IMR-90 (cell line): Measurements from ENCODE around the gene GNAZ.

Source experiments
- CEBPB ChIP-seq: IDR thresholded peaks from 2 replicates; pipeline ENCODE4 v1.6.1; 2012; ENCODE audit warnings: low read depth, low read length, improper control_type of control experiment
- MAFK ChIP-seq: IDR thresholded peaks from 2 replicates; pipeline ENCODE4 v1.6.1; 2012; ENCODE audit warnings: low read depth, low read length, improper control_type of control experiment
- RFX5 ChIP-seq: IDR thresholded peaks from 2 replicates; pipeline ENCODE4 v1.8.0; 2012; ENCODE audit warnings: low read depth, mild to moderate bottlenecking, low read length, moderate library complexity
- TF ChIP-seq, protein P1 (sequence below): conservative IDR thresholded peaks from 2 replicates; pipeline ENCODE4 v1.5.1; 2012; ENCODE audit warnings: mild to moderate bottlenecking, low read depth, low read length, improper control_type of control experiment
- TF ChIP-seq, protein P2 (sequence below): fragments of 150-350 bp; IDR thresholded peaks from 2 replicates; pipeline ENCODE4 v1.6.1; 2017; ENCODE audit warnings: mild to moderate bottlenecking, antibody characterized with exemption, low read length, low read depth
- TF ChIP-seq, protein P3 (sequence below): fragments of 150-350 bp; IDR thresholded peaks from 2 replicates; pipeline ENCODE4 v1.6.1; 2016; ENCODE audit warnings: low read depth, mild to moderate bottlenecking, low read length, moderate library complexity, borderline replicate concordance

DNA sequence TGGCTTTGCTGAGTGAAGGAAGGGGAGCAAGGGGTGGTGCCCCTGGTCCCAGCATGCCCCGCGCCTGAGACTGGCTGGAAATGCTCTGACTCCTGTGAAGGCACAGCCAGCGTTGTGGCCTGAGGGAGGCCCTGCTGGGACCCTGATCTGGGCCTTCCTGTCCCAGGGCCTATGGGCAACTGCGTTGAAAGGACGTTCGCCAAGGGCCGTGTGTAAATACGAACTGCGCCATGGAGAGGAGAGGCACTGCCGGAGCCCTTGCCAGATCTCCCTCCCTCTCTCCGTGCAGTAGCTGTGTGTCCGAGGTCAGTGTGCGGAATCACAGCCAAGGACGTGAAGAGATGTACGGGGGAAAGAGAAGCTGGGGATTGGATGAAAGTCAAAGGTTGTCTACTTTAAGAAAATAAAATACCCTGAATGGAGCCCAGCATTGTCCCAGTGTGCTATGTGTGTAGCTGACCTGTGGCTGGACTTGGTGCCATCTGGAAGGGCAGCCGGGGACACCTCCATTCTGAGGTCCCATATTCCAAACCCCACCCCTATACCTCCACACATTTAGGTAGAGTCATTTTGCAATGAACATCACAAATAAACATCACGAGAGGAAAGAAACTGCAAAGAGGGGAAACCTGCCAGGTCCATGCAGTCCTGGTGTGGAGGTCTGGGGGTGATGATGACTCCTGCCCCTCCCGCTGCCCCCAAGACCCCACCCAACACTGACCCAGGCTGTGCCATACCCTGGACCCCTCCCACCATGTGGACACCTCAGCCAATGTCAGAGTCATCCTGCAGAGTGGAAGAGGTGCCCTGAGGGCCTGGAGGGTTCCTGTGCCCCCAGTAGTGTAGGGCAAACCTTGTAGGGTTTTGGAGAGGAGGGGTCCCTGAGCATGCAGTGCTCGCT lies 54.5 kb downstream of the GNAZ start:
- TF ChIP-seq, protein P1, sequence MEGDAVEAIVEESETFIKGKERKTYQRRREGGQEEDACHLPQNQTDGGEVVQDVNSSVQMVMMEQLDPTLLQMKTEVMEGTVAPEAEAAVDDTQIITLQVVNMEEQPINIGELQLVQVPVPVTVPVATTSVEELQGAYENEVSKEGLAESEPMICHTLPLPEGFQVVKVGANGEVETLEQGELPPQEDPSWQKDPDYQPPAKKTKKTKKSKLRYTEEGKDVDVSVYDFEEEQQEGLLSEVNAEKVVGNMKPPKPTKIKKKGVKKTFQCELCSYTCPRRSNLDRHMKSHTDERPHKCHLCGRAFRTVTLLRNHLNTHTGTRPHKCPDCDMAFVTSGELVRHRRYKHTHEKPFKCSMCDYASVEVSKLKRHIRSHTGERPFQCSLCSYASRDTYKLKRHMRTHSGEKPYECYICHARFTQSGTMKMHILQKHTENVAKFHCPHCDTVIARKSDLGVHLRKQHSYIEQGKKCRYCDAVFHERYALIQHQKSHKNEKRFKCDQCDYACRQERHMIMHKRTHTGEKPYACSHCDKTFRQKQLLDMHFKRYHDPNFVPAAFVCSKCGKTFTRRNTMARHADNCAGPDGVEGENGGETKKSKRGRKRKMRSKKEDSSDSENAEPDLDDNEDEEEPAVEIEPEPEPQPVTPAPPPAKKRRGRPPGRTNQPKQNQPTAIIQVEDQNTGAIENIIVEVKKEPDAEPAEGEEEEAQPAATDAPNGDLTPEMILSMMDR, result no peak
- no peak for TF ChIP-seq MAFK
- TF ChIP-seq, protein P2, sequence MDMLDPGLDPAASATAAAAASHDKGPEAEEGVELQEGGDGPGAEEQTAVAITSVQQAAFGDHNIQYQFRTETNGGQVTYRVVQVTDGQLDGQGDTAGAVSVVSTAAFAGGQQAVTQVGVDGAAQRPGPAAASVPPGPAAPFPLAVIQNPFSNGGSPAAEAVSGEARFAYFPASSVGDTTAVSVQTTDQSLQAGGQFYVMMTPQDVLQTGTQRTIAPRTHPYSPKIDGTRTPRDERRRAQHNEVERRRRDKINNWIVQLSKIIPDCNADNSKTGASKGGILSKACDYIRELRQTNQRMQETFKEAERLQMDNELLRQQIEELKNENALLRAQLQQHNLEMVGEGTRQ, result no peak
- no peak for TF ChIP-seq RFX5
- TF ChIP-seq, protein P3, sequence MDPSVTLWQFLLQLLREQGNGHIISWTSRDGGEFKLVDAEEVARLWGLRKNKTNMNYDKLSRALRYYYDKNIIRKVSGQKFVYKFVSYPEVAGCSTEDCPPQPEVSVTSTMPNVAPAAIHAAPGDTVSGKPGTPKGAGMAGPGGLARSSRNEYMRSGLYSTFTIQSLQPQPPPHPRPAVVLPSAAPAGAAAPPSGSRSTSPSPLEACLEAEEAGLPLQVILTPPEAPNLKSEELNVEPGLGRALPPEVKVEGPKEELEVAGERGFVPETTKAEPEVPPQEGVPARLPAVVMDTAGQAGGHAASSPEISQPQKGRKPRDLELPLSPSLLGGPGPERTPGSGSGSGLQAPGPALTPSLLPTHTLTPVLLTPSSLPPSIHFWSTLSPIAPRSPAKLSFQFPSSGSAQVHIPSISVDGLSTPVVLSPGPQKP, result no peak
- no peak for TF ChIP-seq CEBPB
